Measurements from ENCODE around the gene TTC38.

TTC38 gene

GRCh38 chr22:46327691-46328465, 60.1 kb downstream of the TTC38 start:
- no peak overlapping the region for H3K27ac ChIP-seq (ENCODE audit: low read length)
- no peaks in the 10 kb centered on the region for H3K4me1 ChIP-seq (ENCODE audit: control insufficient read depth, insufficient read depth, low read length)
- H3K9me3 ChIP-seq (ENCODE audit: control insufficient read depth, insufficient read depth, low read length): no peaks in the 10 kb centered on the region
- 100% methylated on average over 1 of the region's 13 CpGs for WGBS (ENCODE audit: insufficient coverage, insufficient read length)
- no peaks in the 10 kb centered on the region for H3K27me3 ChIP-seq (ENCODE audit: control insufficient read depth, insufficient read depth, low read length)
- H3K36me3 ChIP-seq (ENCODE audit: control insufficient read depth, insufficient read depth, low read length): peaks cover 32% of the 10 kb centered on the region
- no peak overlapping the region for H3K4me3 ChIP-seq (ENCODE audit: low read length)
- no peak for DNase-seq (ENCODE audit: low read depth, low spot score)

GRCh38 chr22:46328797-46329196, 61.0 kb downstream of the TTC38 start:
- Histone ChIP-seq H3K4me1 (ENCODE audit: control insufficient read depth, insufficient read depth, low read length) (no peaks in the 10 kb centered on the region), H3K4me3 (ENCODE audit: low read length) (no peak overlapping the region), H3K27ac (ENCODE audit: low read length) (no peak overlapping the region), H3K9me3 (ENCODE audit: control insufficient read depth, insufficient read depth, low read length) (no peaks in the 10 kb centered on the region), H3K36me3 (ENCODE audit: control insufficient read depth, insufficient read depth, low read length) (peaks cover 27% of the 10 kb centered on the region), H3K27me3 (ENCODE audit: control insufficient read depth, insufficient read depth, low read length) (no peaks in the 10 kb centered on the region)
- DNase-seq (ENCODE audit: low read depth, low spot score): no peak
- no CpG with 5 or more reads among the region's 11 CpGs for WGBS (ENCODE audit: insufficient coverage, insufficient read length)

- no peaks in the 10 kb centered on the region for H3K9me3 ChIP-seq (ENCODE audit: control insufficient read depth, insufficient read depth, low read length)
- peaks cover 24% of the 10 kb centered on the region for H3K36me3 ChIP-seq (ENCODE audit: control insufficient read depth, insufficient read depth, low read length)
- no peak overlapping the region for H3K27ac ChIP-seq (ENCODE audit: low read length)
- DNase-seq (ENCODE audit: low read depth, low spot score): no peak
- H3K4me1 ChIP-seq (ENCODE audit: control insufficient read depth, insufficient read depth, low read length): no peaks in the 10 kb centered on the region
- no peak overlapping the region for H3K4me3 ChIP-seq (ENCODE audit: low read length)
- WGBS (ENCODE audit: insufficient coverage, insufficient read length): no CpG with 5 or more reads among the region's 8 CpGs
- no peaks in the 10 kb centered on the region for H3K27me3 ChIP-seq (ENCODE audit: control insufficient read depth, insufficient read depth, low read length)
Observed at GRCh38 chr22:46329616-46330015, 61.8 kb downstream of the TTC38 start.

GRCh38 chr22:46330426-46330825, 62.6 kb downstream of the TTC38 start:
- Histone ChIP-seq H3K27ac (ENCODE audit: low read length) (no peak overlapping the region), H3K27me3 (ENCODE audit: control insufficient read depth, insufficient read depth, low read length) (no peaks in the 10 kb centered on the region), H3K9me3 (ENCODE audit: control insufficient read depth, insufficient read depth, low read length) (no peaks in the 10 kb centered on the region), H3K36me3 (ENCODE audit: control insufficient read depth, insufficient read depth, low read length) (peaks cover 24% of the 10 kb centered on the region), H3K4me3 (ENCODE audit: low read length) (no peak overlapping the region), H3K4me1 (ENCODE audit: control insufficient read depth, insufficient read depth, low read length) (no peaks in the 10 kb centered on the region)
- no CpG with 5 or more reads among the region's 4 CpGs for WGBS (ENCODE audit: insufficient coverage, insufficient read length)
- DNase-seq (ENCODE audit: low read depth, low spot score): no peak

GRCh38 chr22:46331496-46331895, 63.7 kb downstream of the TTC38 start:
- peaks cover under 1% of the 10 kb centered on the region; the same call in 1 of the 2 replicates for H3K4me1 ChIP-seq (ENCODE audit: control insufficient read depth, insufficient read depth, low read length)
- H3K36me3 ChIP-seq (ENCODE audit: control insufficient read depth, insufficient read depth, low read length): peaks cover 19% of the 10 kb centered on the region
- H3K27ac ChIP-seq (ENCODE audit: low read length): no peak overlapping the region
- WGBS (ENCODE audit: insufficient coverage, insufficient read length): no CpG with 5 or more reads among the region's 23 CpGs
- H3K4me3 ChIP-seq (ENCODE audit: low read length): no peak overlapping the region
- no peaks in the 10 kb centered on the region for H3K27me3 ChIP-seq (ENCODE audit: control insufficient read depth, insufficient read depth, low read length)
- no peak for DNase-seq (ENCODE audit: low read depth, low spot score)
- no peaks in the 10 kb centered on the region for H3K9me3 ChIP-seq (ENCODE audit: control insufficient read depth, insufficient read depth, low read length)

- H3K4me1 ChIP-seq (ENCODE audit: control insufficient read depth, insufficient read depth, low read length): peaks cover 3% of the 10 kb centered on the region; the same call in 1 of the 2 replicates
- no CpG with 5 or more reads among the region's 93 CpGs for WGBS (ENCODE audit: insufficient coverage, insufficient read length)
- no peaks in the 10 kb centered on the region for H3K27me3 ChIP-seq (ENCODE audit: control insufficient read depth, insufficient read depth, low read length)
- DNase-seq (ENCODE audit: low read depth, low spot score): peak; percentile 55
- peaks cover 18% of the 10 kb centered on the region for H3K36me3 ChIP-seq (ENCODE audit: control insufficient read depth, insufficient read depth, low read length)
- H3K27ac ChIP-seq (ENCODE audit: low read length): no peak within 1 kb of the TSS
- H3K9me3 ChIP-seq (ENCODE audit: control insufficient read depth, insufficient read depth, low read length): no peaks in the 10 kb centered on the region
- peak within 1 kb of the TSS; percentile 68 for H3K4me3 ChIP-seq (ENCODE audit: low read length)
Observed at GRCh38 chr22:46335201-46336118, 67.7 kb downstream of the TTC38 start, which contains the start of gene TRMU. Gene TRMU, plus strand, starts transcription at chr22:46335714. Its CDS starts 51 bp downstream, at chr22:46335765.

GRCh38 chr22:46336119-46337078, 68.6 kb downstream of the TTC38 start:
- Histone ChIP-seq H3K9me3 (ENCODE audit: control insufficient read depth, insufficient read depth, low read length) (no peaks in the 10 kb centered on the region), H3K27ac (ENCODE audit: low read length) (no peak overlapping the region), H3K36me3 (ENCODE audit: control insufficient read depth, insufficient read depth, low read length) (peaks cover 16% of the 10 kb centered on the region), H3K27me3 (ENCODE audit: control insufficient read depth, insufficient read depth, low read length) (no peaks in the 10 kb centered on the region), H3K4me3 (ENCODE audit: low read length) (peak overlapping the region; percentile 68), H3K4me1 (ENCODE audit: control insufficient read depth, insufficient read depth, low read length) (peaks cover 3% of the 10 kb centered on the region)
- no CpG with 5 or more reads among the region's 42 CpGs for WGBS (ENCODE audit: insufficient coverage, insufficient read length)
- no peak for DNase-seq (ENCODE audit: low read depth, low spot score)

- H3K36me3 ChIP-seq (ENCODE audit: control insufficient read depth, insufficient read depth, low read length): peaks cover 17% of the 10 kb centered on the region
- no peaks in the 10 kb centered on the region for H3K27me3 ChIP-seq (ENCODE audit: control insufficient read depth, insufficient read depth, low read length)
- H3K27ac ChIP-seq (ENCODE audit: low read length): no peak overlapping the region
- peaks cover 3% of the 10 kb centered on the region for H3K4me1 ChIP-seq (ENCODE audit: control insufficient read depth, insufficient read depth, low read length)
- no peak overlapping the region for H3K4me3 ChIP-seq (ENCODE audit: low read length)
- no peak for DNase-seq (ENCODE audit: low read depth, low spot score)
- no peaks in the 10 kb centered on the region for H3K9me3 ChIP-seq (ENCODE audit: control insufficient read depth, insufficient read depth, low read length)
- no CpG with 5 or more reads among the region's 9 CpGs for WGBS (ENCODE audit: insufficient coverage, insufficient read length)
Observed at GRCh38 chr22:46337870-46338269, 70.1 kb downstream of the TTC38 start.

GRCh38 chr22:46338636-46339035, 70.8 kb downstream of the TTC38 start:
- no CpG with 5 or more reads among the region's 8 CpGs for WGBS (ENCODE audit: insufficient coverage, insufficient read length)
- DNase-seq (ENCODE audit: low read depth, low spot score): no peak
- Histone ChIP-seq H3K9me3 (ENCODE audit: control insufficient read depth, insufficient read depth, low read length) (no peaks in the 10 kb centered on the region), H3K27ac (ENCODE audit: low read length) (no peak overlapping the region), H3K27me3 (ENCODE audit: control insufficient read depth, insufficient read depth, low read length) (no peaks in the 10 kb centered on the region), H3K4me1 (ENCODE audit: control insufficient read depth, insufficient read depth, low read length) (peaks cover 3% of the 10 kb centered on the region), H3K36me3 (ENCODE audit: control insufficient read depth, insufficient read depth, low read length) (peaks cover 19% of the 10 kb centered on the region), H3K4me3 (ENCODE audit: low read length) (no peak overlapping the region)

All from iPS DF 6.9 (cell line).